Fibroblast of mammary gland (primary cell): ENCODE data around the gene AKAP14.
"Not testable (repeated sequence)": the region's sequence is repeated elsewhere in the genome, so short reads cannot be mapped to it uniquely, and the experiment has no call there.

ENCODE experiments used
- DNase-seq: peaks from one replicate; pipeline ENCODE4 v3.0.0-alpha.2; 2010; ENCODE audit warnings: low read depth
- H3K4me3 ChIP-seq: 2 replicates; pipeline ENCODE4 v1.5.1; 2011; ENCODE audit warnings: low read depth, mild to moderate bottlenecking, low read length, moderate library complexity; ENCODE audit not compliant: control insufficient read depth
- TF ChIP-seq, protein P1 (sequence below): conservative IDR thresholded peaks from 2 replicates; pipeline ENCODE4 v1.5.1; 2011; ENCODE audit warnings: low read depth, low read length, inconsistent platforms; ENCODE audit not compliant: control insufficient read depth, insufficient read depth

The AKAP14 gene

DNA sequence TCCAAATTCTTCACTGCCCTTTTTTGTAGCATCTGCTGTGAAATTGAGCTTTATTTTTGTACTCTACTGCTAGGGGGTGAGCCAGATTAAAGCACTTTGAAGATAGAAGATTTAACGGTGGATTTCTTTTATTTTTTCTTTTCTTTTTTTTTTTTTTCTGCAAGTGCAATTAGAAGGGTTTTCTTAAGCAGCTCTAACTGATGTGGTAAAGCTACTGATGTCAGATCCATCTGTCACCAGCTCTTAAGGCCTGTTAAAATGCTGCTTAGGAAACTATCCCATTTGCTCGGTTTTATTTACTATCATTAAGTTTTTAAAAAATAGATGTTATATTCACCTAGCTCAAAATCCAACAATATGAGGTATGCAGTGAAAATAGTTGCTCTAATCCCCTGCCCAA is 17.0 kb upstream of the AKAP14 start:
- H3K4me3 ChIP-seq: no peak overlapping the region
- DNase-seq: no peak
- TF ChIP-seq, protein P1, sequence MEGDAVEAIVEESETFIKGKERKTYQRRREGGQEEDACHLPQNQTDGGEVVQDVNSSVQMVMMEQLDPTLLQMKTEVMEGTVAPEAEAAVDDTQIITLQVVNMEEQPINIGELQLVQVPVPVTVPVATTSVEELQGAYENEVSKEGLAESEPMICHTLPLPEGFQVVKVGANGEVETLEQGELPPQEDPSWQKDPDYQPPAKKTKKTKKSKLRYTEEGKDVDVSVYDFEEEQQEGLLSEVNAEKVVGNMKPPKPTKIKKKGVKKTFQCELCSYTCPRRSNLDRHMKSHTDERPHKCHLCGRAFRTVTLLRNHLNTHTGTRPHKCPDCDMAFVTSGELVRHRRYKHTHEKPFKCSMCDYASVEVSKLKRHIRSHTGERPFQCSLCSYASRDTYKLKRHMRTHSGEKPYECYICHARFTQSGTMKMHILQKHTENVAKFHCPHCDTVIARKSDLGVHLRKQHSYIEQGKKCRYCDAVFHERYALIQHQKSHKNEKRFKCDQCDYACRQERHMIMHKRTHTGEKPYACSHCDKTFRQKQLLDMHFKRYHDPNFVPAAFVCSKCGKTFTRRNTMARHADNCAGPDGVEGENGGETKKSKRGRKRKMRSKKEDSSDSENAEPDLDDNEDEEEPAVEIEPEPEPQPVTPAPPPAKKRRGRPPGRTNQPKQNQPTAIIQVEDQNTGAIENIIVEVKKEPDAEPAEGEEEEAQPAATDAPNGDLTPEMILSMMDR: no peak

- DNase-seq: no peak
- no peak overlapping the region for H3K4me3 ChIP-seq
- TF ChIP-seq, protein P1: no peak
Measured at GRCh38 chrX:119880076-119880475, 15.6 kb upstream of the AKAP14 start.

DNA sequence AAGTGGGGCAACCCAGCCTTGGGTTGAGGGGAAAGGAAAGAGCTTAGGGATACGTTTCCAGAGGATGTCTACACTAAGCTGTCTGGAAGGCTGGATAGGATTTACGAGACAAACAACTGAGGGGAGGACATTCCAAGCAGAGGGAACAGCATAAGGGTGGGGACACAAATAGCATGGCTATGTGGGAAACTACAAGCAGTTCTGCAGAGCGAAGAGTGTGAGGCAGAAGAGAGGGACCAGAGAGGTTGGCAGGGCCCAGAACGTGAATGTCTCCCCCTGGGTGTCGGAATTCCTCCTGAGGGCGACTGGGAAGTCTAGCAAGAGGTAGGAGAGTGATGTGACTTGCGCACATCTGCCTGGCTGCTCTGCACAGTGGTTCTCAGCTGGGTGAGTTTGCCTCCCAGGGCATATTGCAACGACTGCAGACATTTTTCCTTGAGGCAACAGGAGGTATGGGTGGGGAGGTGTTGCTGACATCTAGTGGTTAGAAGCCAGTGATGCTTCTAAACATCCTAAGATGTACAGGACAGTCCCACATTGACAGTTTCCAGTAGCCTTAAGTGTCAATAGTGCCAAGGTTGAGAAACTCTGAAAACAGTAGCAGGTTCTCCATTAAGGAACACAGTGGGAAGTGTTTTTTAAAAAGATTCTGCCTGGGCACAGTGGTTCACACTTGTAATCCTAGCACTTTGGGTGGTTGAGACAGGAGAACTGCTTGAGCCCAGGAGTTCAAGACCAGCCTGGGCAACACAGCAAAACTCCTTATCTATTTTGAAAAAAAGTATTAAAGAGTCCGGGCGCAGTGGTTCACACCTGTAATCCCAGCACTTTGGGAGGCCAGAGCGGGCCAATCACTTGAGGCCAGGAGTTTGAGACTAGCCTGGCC is 14.9 kb upstream of the AKAP14 start:
- DNase-seq: peak; percentile 67
- TF ChIP-seq, protein P1: peak; percentile 76
- no peak overlapping the region for H3K4me3 ChIP-seq

GRCh38 chrX:119885554-119886428 is 9.9 kb upstream of the AKAP14 start:
- no peak overlapping the region for H3K4me3 ChIP-seq
- DNase-seq: peak; percentile 61

DNA sequence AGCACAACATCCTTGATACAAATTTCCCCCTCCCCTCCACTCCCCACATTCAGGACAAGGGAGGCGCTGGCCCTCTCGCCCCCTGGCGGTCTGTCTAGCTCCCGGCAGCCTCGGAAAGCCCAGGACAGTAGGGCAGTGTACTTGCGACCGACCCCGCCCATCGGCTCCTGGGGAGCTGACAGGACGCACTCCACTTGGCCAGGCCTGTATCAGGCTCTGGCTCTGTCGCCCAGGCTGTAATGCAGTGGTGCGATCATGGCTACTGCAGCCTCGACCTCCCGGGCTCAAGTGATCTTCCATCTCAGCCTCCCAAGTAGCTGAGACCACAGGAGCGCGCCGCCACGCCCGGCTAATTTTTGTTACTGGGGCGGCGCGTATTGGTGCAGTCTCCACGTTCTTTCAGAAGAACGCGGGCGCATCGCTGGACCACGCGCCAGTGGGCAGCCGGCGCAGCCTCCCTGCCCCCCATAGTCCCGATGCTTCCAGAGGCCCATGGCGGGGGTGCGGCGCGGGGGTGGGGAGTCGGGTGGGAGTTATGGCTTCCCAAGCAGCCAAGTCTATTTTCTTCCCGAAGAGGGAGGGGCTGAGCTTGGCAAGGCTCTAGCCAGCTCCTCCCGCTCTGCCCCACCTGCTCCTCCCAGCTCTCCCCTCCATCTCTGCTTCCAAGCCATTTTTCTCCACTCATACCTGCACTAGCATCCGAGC is 7.8 kb upstream of the AKAP14 start:
- peak; percentile 52 for DNase-seq
- peak overlapping the region; percentile 40 for H3K4me3 ChIP-seq
- TF ChIP-seq, protein P1: peak; percentile 58

More at GRCh38 chrX:119885554-119886428, 9.9 kb upstream of the AKAP14 start:
- TF ChIP-seq, protein P1: no peak

- DNase-seq, H3K4me3 ChIP-seq: not testable (repeated sequence)
Measured at GRCh38 chrX:119890626-119891025, 5.1 kb upstream of the AKAP14 start.

DNA sequence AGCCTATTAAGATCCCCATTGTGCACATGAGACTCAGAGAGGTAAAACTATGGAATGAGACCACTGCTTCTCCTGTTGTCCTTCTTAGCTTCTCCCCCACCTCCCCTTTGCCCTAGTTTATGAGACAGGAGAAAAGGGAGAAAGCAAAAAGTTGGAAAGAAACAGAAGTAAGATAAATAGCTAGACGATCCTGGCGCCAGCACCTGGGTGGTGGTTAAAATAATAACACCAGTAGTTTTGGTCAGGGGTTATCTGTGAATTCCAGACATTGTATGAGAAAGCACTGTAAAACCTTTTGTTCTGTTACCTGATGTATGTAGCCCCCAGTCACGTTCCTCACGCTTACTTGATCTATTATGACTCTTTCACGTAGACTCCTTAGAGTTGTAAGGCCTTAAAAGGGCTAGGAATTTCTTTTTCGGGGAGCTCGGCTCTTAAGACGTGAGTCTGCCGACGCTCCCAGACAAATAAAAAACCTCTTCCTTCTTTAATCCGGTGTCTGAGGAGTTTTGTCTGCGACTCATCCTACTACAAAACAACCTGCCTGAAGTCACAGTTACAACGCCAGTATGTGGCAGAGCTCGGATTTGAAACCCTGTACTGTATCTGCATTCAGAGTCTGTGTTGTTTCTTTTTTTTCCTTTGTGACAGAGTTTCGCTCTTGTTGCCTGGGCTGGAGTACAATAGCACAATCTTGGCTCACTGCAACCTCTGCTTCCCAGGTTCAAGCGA is 3.6 kb upstream of the AKAP14 start:
- H3K4me3 ChIP-seq, DNase-seq: not testable (repeated sequence)
